ENCODE data around the gene WDFY3. TPM values are rescaled to one million over a fixed set of nuclear protein-coding genes. Genes with fewer than 3 reads are reported as not detected.

Gene WDFY3
- total RNA-seq, 6 experiments from 2014 or later, result 39.1 to 52.6 (median 48.3) TPM

- no peak overlapping the region for H3K4me3 Mint-ChIP-seq
- H3K9me3 Mint-ChIP-seq, result no peaks in the 10 kb centered on the region
- no peak overlapping the region for H3K27ac Mint-ChIP-seq
- H3K4me1 Mint-ChIP-seq (ENCODE audit: low read depth), result peaks cover 24% of the 10 kb centered on the region
- no peaks in the 10 kb centered on the region; the same call in 1 of the 2 replicates for H3K27me3 Mint-ChIP-seq (ENCODE audit: insufficient read depth)
- H3K36me3 Mint-ChIP-seq (ENCODE audit: low read depth), result peaks cover 12% of the 10 kb centered on the region
- DNase-seq, result no peak
- TF ChIP-seq CTCF (IDR thresholded peaks at IDR 0.05), result no peak
Observed at GRCh38 chr4:84852081-84852480, 114.4 kb downstream of the WDFY3 start.

GRCh38 chr4:84849051-84849640 is 117.3 kb downstream of the WDFY3 start:
- no peaks in the 10 kb centered on the region for H3K9me3 Mint-ChIP-seq
- H3K27me3 Mint-ChIP-seq (ENCODE audit: insufficient read depth), result no peaks in the 10 kb centered on the region; the same call in 1 of the 2 replicates
- no peak overlapping the region for H3K4me3 Mint-ChIP-seq
- TF ChIP-seq CTCF (IDR thresholded peaks at IDR 0.05), result no peak
- peaks cover 21% of the 10 kb centered on the region for H3K36me3 Mint-ChIP-seq (ENCODE audit: low read depth)
- no peak for DNase-seq
- H3K27ac Mint-ChIP-seq, result no peak overlapping the region
- peaks cover 33% of the 10 kb centered on the region for H3K4me1 Mint-ChIP-seq (ENCODE audit: low read depth)

DNA sequence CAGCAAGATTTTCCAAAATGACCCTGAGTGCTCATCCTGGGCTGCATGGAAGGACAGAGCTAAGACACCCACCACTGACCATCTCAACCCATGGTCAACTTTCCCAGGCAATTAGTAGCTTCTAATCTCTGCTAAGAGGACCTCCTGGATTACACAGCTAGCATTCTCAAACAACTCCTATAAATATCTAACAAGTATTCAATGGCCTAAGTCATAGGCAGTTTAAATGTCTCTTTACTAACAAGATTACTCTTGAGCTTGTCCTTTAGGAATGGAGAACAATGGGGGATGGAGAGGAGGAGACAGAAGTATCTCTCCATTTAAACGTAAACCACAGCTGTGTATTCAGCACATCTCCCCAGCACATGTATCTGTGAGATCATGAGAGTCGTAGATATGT is 118.1 kb downstream of the WDFY3 start:
- Mint-ChIP-seq H3K27ac (no peak overlapping the region), H3K36me3 (ENCODE audit: low read depth) (peaks cover 21% of the 10 kb centered on the region), H3K9me3 (no peaks in the 10 kb centered on the region), H3K4me1 (ENCODE audit: low read depth) (peaks cover 33% of the 10 kb centered on the region), H3K27me3 (ENCODE audit: insufficient read depth) (no peaks in the 10 kb centered on the region), H3K4me3 (no peak overlapping the region)
- no peak for DNase-seq
- no peak for TF ChIP-seq CTCF (IDR thresholded peaks at IDR 0.05)

- no peak for TF ChIP-seq CTCF (IDR thresholded peaks at IDR 0.05)
- Mint-ChIP-seq H3K9me3 (no peaks in the 10 kb centered on the region), H3K27me3 (ENCODE audit: insufficient read depth) (no peaks in the 10 kb centered on the region), H3K27ac (no peak overlapping the region), H3K4me1 (ENCODE audit: low read depth) (peaks cover 33% of the 10 kb centered on the region), H3K36me3 (ENCODE audit: low read depth) (peaks cover 21% of the 10 kb centered on the region), H3K4me3 (no peak overlapping the region)
- no peak for DNase-seq
Observed at GRCh38 chr4:84847978-84848377, 118.5 kb downstream of the WDFY3 start.

DNA sequence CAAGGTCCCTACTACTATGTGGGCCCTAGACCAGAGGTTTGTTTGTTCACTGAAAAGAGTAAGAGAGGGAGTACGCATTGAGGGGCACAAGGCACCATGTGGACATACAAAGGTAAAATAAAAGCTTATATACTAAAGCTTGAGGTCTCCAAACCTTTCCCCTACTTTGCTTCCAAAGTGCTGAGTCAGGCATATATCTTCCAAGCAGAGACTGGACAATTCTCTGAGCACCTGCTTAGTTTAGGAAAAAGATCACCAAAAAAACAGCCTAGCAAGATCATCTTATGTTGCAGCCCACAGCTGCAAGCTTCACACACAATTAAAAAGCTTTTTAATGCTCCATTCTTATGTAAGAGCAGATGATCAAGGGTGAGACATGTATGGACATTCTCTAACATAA is 119.5 kb downstream of the WDFY3 start:
- peaks cover 23% of the 10 kb centered on the region for H3K4me1 Mint-ChIP-seq (ENCODE audit: low read depth)
- no peak overlapping the region for H3K4me3 Mint-ChIP-seq
- peaks cover 21% of the 10 kb centered on the region for H3K36me3 Mint-ChIP-seq (ENCODE audit: low read depth)
- no peak for TF ChIP-seq CTCF (IDR thresholded peaks at IDR 0.05)
- H3K27ac Mint-ChIP-seq, result no peak overlapping the region
- H3K27me3 Mint-ChIP-seq (ENCODE audit: insufficient read depth), result no peaks in the 10 kb centered on the region
- no peaks in the 10 kb centered on the region for H3K9me3 Mint-ChIP-seq
- no peak for DNase-seq
